ENCODE results near the gene KIAA0513. TPM values are rescaled to one million over a fixed set of nuclear protein-coding genes. Genes with fewer than 3 reads are reported as not detected.
A peak's percentile ranks its signal among the peaks of the same experiment; 100 is the strongest.

The KIAA0513 gene
- total RNA-seq, 1 experiment from 2014 or later = 12.8 TPM

- DNase-seq (ENCODE audit: low read depth) = no peak
These were observed 61.1 kb downstream of the KIAA0513 start for GRCh38 chr16:85088570-85089199.

DNA sequence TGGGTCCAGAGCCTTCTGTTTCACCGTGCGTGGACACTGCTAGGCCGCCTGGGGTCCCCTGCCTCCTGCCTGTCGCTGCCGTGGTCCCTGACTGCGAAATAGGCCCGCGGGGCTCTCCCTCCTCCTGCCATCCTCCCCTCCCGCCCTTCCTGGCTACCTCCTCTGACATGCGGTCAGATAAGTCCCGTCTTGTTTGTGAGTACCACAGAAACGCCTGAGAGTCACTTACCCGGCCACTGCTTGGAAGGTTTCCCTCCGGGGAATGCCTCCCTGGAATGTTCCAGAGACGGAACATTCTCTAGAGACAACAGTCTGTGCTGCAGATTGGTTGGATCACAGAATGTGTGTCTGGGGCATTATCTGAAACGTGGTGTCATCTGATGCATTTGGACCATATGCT lies 61.9 kb downstream of the KIAA0513 start:
- DNase-seq (ENCODE audit: low read depth) = no peak

- no peak for DNase-seq (ENCODE audit: low read depth)
These were observed 62.6 kb downstream of the KIAA0513 start for GRCh38 chr16:85090181-85090580.

- DNase-seq (ENCODE audit: low read depth) = no peak
These were observed 63.4 kb downstream of the KIAA0513 start for GRCh38 chr16:85090873-85091521.

DNA sequence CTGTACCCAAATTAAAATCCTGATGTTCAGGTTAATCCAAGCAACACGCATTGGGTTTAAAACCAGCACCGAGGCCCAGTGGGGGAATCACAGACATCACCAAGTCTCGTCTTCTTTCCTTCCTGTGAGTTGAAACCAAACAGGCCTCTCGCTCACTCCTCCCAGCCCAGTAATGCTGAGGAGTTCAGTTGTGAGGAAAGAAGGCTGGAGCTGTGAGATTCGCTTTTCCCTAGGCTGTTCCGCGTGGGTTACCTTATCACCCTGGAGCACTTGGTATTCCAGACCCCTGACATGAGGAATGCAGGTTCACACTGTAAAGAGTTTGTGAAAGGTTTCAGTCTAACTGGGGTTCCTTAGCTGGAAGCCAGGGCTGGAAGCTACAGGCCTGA lies 63.9 kb downstream of the KIAA0513 start:
- no peak for DNase-seq (ENCODE audit: low read depth)

DNA sequence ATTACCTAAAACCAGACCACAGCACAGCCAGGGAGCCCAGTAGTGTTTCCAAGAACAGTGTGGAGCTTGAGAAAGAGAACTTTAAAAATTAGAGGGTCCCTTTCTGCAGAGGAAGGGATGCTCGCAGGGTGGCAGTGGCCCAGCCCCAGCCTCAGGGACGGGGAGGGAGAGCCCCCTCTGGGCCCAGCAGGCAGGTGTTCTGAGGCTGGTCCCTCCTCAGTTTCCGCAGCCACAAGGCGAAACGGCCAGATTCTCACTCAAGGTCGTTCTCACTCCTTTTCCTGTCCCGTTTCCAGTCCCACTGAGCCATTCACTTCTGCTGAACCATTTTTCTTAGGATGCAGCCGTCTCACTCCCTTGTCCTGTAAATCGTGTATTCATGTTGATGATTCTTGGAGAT lies 64.7 kb downstream of the KIAA0513 start:
- DNase-seq (ENCODE audit: low read depth) = no peak

DNA sequence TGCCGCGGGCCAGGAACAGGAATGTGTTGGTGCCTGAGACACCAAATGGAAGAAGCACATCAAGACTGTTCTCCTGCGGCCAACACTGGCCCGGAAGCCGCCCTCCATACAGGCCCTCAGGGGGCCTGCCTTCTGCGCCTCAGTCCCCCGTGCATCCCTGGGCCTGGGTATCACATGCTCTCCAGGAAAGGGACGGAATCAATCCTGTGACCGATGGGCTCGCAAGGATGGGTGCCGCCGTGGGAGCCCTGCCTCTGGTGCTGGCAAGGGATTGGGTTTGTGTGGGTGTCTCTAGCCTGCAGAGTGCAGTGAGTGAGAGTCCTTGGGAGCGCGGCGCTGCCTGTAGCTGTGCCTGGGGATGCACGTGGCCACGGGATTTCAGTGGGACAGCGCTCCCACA lies 65.3 kb downstream of the KIAA0513 start:
- no peak for DNase-seq (ENCODE audit: low read depth)

DNA sequence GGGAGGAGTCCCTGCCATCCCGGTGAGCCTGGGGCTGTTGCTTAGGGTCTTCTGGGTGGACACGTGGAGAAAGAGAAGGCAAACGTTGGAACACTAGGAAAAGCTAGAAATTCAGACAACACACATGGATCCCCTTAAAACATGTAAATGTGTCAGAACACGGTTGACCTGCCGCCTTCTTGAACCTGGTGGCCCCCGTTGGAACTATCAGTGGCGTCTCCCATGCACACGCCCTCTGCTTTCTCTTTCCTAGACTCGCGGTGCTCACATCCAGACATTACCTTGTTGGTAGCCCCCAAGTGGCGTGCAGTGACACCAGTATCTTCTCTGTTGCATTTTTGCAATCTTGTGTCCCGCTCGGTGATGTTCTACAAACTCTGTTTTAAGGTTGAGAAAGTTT lies 66.1 kb downstream of the KIAA0513 start:
- no peak for DNase-seq (ENCODE audit: low read depth)

- DNase-seq (ENCODE audit: low read depth) = no peak
These were observed 66.7 kb downstream of the KIAA0513 start for GRCh38 chr16:85094176-85094805.

GRCh38 chr16:85094812-85095211 lies 67.2 kb downstream of the KIAA0513 start:
- no peak for DNase-seq (ENCODE audit: low read depth)

DNA sequence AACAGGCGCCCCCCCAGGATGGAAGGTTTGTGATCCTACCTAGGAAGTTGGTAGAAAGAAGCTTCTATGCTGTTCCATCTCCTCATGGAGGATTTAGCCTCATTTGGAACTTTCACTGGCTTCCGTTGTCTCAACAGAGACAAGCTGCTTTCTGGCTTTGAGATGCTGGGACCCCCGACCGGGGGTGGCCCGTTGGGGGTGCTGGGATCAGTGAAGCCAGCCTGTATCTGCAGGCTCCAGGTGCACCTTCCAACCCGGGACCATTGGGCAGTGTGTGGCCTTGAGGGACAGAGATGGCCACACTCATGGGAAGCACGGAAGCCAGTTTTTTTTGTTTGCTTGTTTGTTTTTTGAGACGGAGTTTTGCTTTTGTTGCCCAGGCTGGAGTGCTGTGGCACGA lies 69.3 kb downstream of the KIAA0513 start:
- no peak for DNase-seq (ENCODE audit: low read depth)

DNA sequence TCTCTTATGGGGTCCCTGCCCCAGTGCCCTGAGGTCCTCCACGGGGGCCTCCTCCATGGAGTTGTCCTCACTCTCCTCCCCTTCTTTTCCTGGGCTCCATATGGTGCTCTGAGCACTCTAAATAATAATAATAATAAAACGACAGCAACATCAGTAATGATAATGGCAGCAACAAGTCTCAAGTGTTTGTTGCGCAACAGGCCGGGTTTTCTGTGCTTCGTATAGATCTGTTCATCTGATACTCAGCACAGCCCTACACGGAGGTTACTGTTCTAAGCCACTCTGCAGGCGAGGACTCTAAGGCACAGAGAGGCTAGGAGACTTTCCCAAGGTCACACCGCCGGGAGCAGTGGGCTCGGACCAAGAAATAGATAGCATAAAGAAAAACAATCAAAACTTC lies 71.0 kb downstream of the KIAA0513 start:
- DNase-seq (ENCODE audit: low read depth) = no peak

DNA sequence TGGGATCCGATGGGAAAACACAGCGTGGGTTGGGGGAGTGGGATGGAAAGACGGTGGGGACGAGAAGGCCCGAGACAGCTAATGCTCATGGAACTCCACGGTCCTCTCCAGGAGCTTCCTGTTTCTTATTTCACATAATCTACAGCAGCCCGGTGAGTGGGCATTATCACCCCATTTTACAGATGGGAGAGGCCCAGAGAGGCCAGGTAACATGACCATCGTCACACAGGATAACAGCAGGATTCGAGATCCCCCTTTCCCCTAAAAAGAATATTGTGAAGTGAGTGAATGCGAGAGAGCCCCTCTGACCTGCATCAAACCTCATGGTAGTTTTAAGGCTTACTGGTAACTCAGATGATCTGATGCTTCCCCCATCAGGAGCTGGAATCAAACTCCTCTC lies 72.7 kb downstream of the KIAA0513 start:
- no peak for DNase-seq (ENCODE audit: low read depth)

DNA sequence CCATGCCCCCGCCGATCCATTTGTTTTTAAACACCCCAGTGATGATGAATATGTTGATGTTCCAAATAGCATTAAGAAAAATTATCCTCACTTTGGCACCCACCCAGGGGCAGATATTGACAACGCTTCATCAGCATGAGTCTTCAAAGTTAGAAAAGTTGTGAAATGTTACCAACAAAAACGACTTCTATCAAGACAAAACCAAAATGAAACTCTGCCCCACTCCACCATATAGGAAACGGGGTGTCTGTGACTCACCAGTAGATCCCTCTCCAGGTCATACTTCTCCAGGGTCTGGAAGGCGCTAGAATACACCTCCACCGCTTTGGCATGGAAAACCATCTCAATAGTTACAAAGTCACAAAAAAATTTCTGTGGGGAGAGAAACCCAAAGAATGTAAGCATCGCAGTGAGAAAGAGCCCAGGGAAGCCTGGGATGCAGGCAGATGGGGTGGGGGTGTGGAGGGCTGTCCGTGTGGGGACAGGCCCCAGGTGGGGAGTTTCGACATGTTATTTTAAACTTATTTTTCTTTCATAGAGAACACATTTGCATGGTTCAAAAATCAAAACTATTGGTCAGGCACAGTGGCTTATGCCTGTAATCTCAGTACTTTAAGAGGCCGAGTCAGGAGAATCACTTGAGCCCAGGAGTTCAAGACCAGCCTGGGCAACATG lies 74.5 kb downstream of the KIAA0513 start:
- DNase-seq (ENCODE audit: low read depth) = no peak

GRCh38 chr16:85103114-85104079 lies 75.8 kb downstream of the KIAA0513 start:
- DNase-seq (ENCODE audit: low read depth) = peak; percentile 72

GRCh38 chr16:85104147-85104546 lies 76.6 kb downstream of the KIAA0513 start:
- no peak for DNase-seq (ENCODE audit: low read depth)

DNA sequence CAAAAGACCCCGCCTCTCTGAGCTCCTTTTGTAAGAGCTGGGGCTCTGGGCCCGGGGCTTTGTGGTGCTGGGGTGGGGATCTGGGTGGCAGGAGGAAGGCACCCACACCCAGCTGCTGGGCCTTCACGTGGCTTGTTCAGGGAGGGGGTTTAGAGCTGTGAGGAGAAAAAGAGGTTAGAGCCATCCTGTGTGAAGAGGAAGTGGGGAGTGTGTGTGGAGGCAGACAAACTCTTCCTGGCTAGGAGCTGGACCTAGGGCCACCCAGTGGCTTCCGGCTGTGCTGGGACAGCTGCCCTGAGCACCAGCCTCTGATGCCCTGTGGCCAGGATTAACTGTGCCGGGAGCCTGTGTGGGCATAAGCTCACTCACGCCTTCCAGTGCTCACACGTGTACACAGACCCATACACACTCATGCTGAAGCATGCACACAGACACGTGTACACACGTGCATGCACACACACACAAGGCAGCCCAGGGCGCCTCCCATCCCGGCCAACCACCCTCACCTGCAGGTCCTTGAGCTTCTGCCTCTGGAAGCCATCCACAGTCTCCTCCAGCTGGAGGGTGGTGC lies 77.3 kb downstream of the KIAA0513 start:
- peak; percentile 77 for DNase-seq (ENCODE audit: low read depth)

- no peak for DNase-seq (ENCODE audit: low read depth)
These were observed 77.9 kb downstream of the KIAA0513 start for GRCh38 chr16:85105475-85105874.

GRCh38 chr16:85107083-85107482 lies 79.5 kb downstream of the KIAA0513 start:
- no peak for DNase-seq (ENCODE audit: low read depth)

DNA sequence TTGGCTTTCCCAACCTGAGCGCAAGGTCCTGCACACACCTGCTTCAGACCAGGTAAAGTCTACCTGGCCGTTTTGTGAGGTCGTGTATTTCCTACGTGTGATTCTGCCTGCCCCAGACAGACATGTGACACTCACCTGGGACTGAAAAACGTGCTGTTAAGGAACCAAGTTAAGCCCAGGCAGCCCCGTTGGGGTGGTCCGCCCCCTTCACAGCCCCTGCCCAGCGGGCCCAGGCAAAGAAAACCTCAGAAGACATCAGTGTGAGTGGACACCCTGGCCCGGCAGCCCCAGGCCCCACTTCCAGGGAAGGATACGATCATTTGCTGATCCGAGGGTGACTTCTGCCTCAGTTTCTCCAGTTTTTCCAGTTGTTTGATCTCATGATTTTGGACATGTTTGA lies 79.9 kb downstream of the KIAA0513 start:
- no peak for DNase-seq (ENCODE audit: low read depth)

DNA sequence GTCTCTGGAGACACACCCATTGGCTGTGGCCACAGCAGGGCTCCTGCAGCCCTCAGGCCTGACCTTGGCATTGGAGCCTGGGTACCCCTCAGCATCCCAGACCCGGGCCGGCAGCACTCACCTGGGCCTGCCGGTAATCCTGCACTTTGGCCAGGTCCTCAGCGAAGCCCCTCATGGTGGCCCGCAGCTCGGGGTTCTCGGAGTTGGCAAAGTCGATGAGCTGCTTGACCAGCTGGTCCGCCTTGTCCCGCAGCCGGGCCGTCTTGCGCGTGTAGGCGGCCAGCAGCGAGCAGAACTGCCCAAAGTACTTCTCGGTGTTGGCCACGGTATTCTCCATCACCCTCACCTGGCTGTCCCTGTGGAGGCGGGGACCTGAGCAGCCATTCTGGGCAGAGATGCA lies 82.5 kb downstream of the KIAA0513 start:
- DNase-seq (ENCODE audit: low read depth) = no peak
